A549 (cell line): ENCODE data around the gene MSRB3. TPM values are rescaled to one million over a fixed set of nuclear protein-coding genes. Genes with fewer than 3 reads are reported as not detected.

Experiments
- ATAC-seq, 2 experiments: fragments of 200-7000 bp in 1 of 2; fragments of >200 bp in 1 of 2; cut with Nextera tagmentation in 1 of 2; cut with Tn5 transposase in 1 of 2; 3 replicates each; pipeline versions ENCODE4 v1.8.0 to v1.9.1; 2018 to 2020; ENCODE audit warnings: mild to moderate bottlenecking in 1 of 2, moderate library complexity in 1 of 2
- CTCF ChIA-PET: fragments of 300-600 bp; sonication (Branson Sonifier 250); formaldehyde crosslinking; extraction: SDS; loops from one replicate; lab custom pipeline; 2021; ENCODE audit warnings: antibody characterized with exemption, inconsistent platforms; lab: Yijun Ruan, JAX
- POLR2A ChIA-PET: fragments of 350-600 bp; formaldehyde crosslinking; extraction: SDS; loops from one replicate; lab custom pipeline; 2021; ENCODE audit warnings: antibody characterized with exemption, inconsistent platforms; lab: Yijun Ruan, JAX
- DNase-seq, 2 experiments: peaks; one replicate each; pipeline versions ENCODE4 v3.0.0 to v3.0.0-alpha.2; 2011 to 2016; ENCODE audit warnings: low read depth in 1 of 2, low spot score in 1 of 2
- FAIRE-seq: peaks from 2 replicates; lab custom pipeline; 2011; peaks lifted over from hg19 to GRCh38; lab: Jason Lieb, UNC
- H3K27ac ChIP-seq, 2 experiments: fragments of >200 bp; sonication (Bioruptor Twin); formaldehyde crosslinking; 3 replicates each; pipeline ENCODE4 v1.5.1; 2016 to 2017
- H3K4me1 ChIP-seq: fragments of >200 bp; sonication (Bioruptor Twin); formaldehyde crosslinking; 3 replicates; pipeline ENCODE4 v1.6.1; 2016
- H3K4me2 ChIP-seq: fragments of >200 bp; sonication (Bioruptor Twin); formaldehyde crosslinking; 3 replicates; pipeline ENCODE4 v1.6.1; 2016
- H3K4me3 ChIP-seq: fragments of >200 bp; sonication (Bioruptor Twin); formaldehyde crosslinking; 3 replicates; pipeline ENCODE4 v1.5.1; 2016
- H3K9me3 ChIP-seq: fragments of >200 bp; sonication (Bioruptor Twin); formaldehyde crosslinking; 3 replicates; pipeline ENCODE4 v1.6.1; 2016
- FOSB ChIP-seq: fragments of 250-450 bp; sonication (Bioruptor Pico); IDR thresholded peaks from 2 replicates; pipeline ENCODE4 v1.5.0; 2020; ENCODE audit warnings: mild to moderate bottlenecking, moderate library complexity
- FOSL2 ChIP-seq, 2 experiments: fragments of 450-650 bp in 1 of 2; fragments of >200 bp in 1 of 2; sonication (Bioruptor Twin) in 1 of 2; formaldehyde crosslinking; IDR thresholded peaks; 2 replicates each; pipeline versions ENCODE4 v1.5.0 to v1.6.1; 2016 to 2020; ENCODE audit warnings: mild to moderate bottlenecking in 1 of 2, moderate library complexity in 1 of 2
- HEYL ChIP-seq: fragments of 250-450 bp; sonication (Bioruptor Pico); IDR thresholded peaks from 2 replicates; pipeline ENCODE4 v1.8.0; 2021; ENCODE audit warnings: mild to moderate bottlenecking, moderate library complexity
- JUN ChIP-seq, 2 experiments: fragments of >200 bp; sonication (Bioruptor Twin); formaldehyde crosslinking; IDR thresholded peaks; 2 replicates in 1 of 2; 3 replicates in 1 of 2; pipeline ENCODE4 v1.6.1; 2016 to 2017
- KDM5A ChIP-seq: fragments of 200-600 bp; sonication (generic); IDR thresholded peaks from 2 replicates; pipeline ENCODE4 v1.6.1; 2016; ENCODE audit warnings: antibody characterized with exemption, mild to moderate bottlenecking
- MAFK ChIP-seq: fragments of 450-650 bp; IDR thresholded peaks from 2 replicates; pipeline ENCODE4 v1.6.1; 2014; ENCODE audit not compliant: partially characterized antibody
- MYC ChIP-seq: IDR thresholded peaks from 2 replicates; pipeline ENCODE4 v1.6.1; 2012; ENCODE audit warnings: mild to moderate bottlenecking, inconsistent platforms, low read length, improper control_type of control experiment, borderline replicate concordance
- NPAS2 ChIP-seq: fragments of 250-450 bp; sonication (Bioruptor Pico); IDR thresholded peaks from 2 replicates; pipeline ENCODE4 v1.8.0; 2022; ENCODE audit warnings: mild to moderate bottlenecking, moderate library complexity, borderline replicate concordance
- POLR2AphosphoS2 ChIP-seq: conservative IDR thresholded peaks from 2 replicates; pipeline ENCODE4 v1.6.1; 2012; ENCODE audit warnings: low read length, improper control_type of control experiment, inconsistent platforms
- RAD21 ChIP-seq, 2 experiments: fragments of >200 bp in 1 of 2; sonication (Bioruptor Twin) in 1 of 2; formaldehyde crosslinking in 1 of 2; IDR thresholded peaks in 1 of 2; conservative IDR thresholded peaks in 1 of 2; 2 replicates in 1 of 2; 3 replicates in 1 of 2; pipeline ENCODE4 v1.6.1; 2012 to 2018; ENCODE audit warnings: inconsistent platforms in 1 of 2
- RARB ChIP-seq: fragments of 250-450 bp; sonication (Bioruptor Pico); IDR thresholded peaks from 2 replicates; pipeline ENCODE4 v1.8.0; 2021; ENCODE audit warnings: mild to moderate bottlenecking, moderate library complexity
- RCOR1 ChIP-seq: fragments of 150-350 bp; IDR thresholded peaks from 2 replicates; pipeline ENCODE4 v1.6.1; 2014; ENCODE audit warnings: antibody characterized with exemption, low read length, low read depth
- REST ChIP-seq: fragments of 200-600 bp; sonication (generic); IDR thresholded peaks from 2 replicates; pipeline ENCODE4 v1.6.1; 2016; ENCODE audit warnings: antibody characterized with exemption, mild to moderate bottlenecking, moderate library complexity
- RFX5 ChIP-seq: fragments of 450-650 bp; IDR thresholded peaks from 2 replicates; pipeline ENCODE4 v1.7.1; 2014; ENCODE audit warnings: antibody characterized with exemption, mild to moderate bottlenecking, moderate library complexity
- TFCP2L1 ChIP-seq: fragments of 250-450 bp; sonication (Bioruptor Pico); IDR thresholded peaks from 2 replicates; pipeline ENCODE4 v1.5.0; 2021; ENCODE audit warnings: mild to moderate bottlenecking
- TP53 ChIP-seq: fragments of 250-450 bp; sonication (Bioruptor Pico); IDR thresholded peaks from 2 replicates; pipeline ENCODE4 v1.5.0; 2021; ENCODE audit warnings: mild to moderate bottlenecking, moderate library complexity
- ZFP36 ChIP-seq: fragments of 450-650 bp; IDR thresholded peaks from 2 replicates; pipeline ENCODE4 v1.6.1; 2014; ENCODE audit warnings: borderline replicate concordance; ENCODE audit not compliant: partially characterized antibody
- ZNF302 ChIP-seq: fragments of 250-450 bp; sonication (Bioruptor Pico); IDR thresholded peaks from 2 replicates; pipeline ENCODE4 v1.9.0; 2021; ENCODE audit warnings: inconsistent platforms, mild to moderate bottlenecking, moderate library complexity
- WGBS: methylation state at CpG from one replicate; pipeline ENCODE4 v1.1.6; 2017; ENCODE audit errors: missing lambda C conversion rate; 5-methylcytosine and 5-hydroxymethylcytosine counted together
- polyA plus RNA-seq, 4 experiments: library from polyadenylated mRNA; depleted of rRNA in 3 of 4; stranded (reverse); fragments of >200 nt; fragmentation: RNase III in 1 of 4; extraction: RNeasy Plus Mini Kit Qiagen cat#74134 plus additional on column Dnase treatment in 1 of 4; gene quantifications; 2 replicates in 3 of 4; 3 replicates in 1 of 4; pipeline ENCODE4 v1.2.3, GENCODE V29; 2011 to 2017

MSRB3 gene
- polyA plus RNA-seq, 2 of the 4 experiments (the other 2 are of a cell fraction): 25.2 to 46.1 TPM

GRCh38 chr12:65446901-65447300, 168.4 kb downstream of the MSRB3 start:
- ATAC-seq: no peak
- no peaks in the 10 kb centered on the region for H3K9me3 ChIP-seq
- ChIA-PET POLR2A (no interaction called here), CTCF (no interaction called here)
- no peak overlapping the region for H3K4me3 ChIP-seq
- FAIRE-seq: no peak
- no peak overlapping the region for H3K27ac ChIP-seq
- no peak for DNase-seq
- H3K4me1 ChIP-seq: peaks cover 10% of the 10 kb centered on the region
- TF ChIP-seq JUN (IDR thresholded peaks at IDR 0.05) (no peak), FOSL2 (IDR thresholded peaks at IDR 0.05) (no peak), FOSL2 (CRISPR knock-in tag; IDR thresholded peaks at IDR 0.05) (no peak), RCOR1 (no peak), ZFP36 (no peak), HEYL (CRISPR knock-in tag) (no peak), RFX5 (no peak), NPAS2 (CRISPR knock-in tag) (no peak), POLR2AphosphoS2 (no peak)
- WGBS: 88% methylated on average over 1 of the region's 1 CpG
- no peak overlapping the region for H3K4me2 ChIP-seq

- Histone ChIP-seq H3K27ac (no peak overlapping the region), H3K4me1 (peaks cover 22% of the 10 kb centered on the region), H3K4me3 (no peak overlapping the region), H3K9me3 (no peaks in the 10 kb centered on the region), H3K4me2 (no peak overlapping the region)
- ChIA-PET POLR2A (no interaction called here), CTCF (no interaction called here)
- TF ChIP-seq TFCP2L1 (no peak), MAFK (no peak), REST (no peak), FOSL2 (IDR thresholded peaks at IDR 0.05) (no peak), FOSL2 (CRISPR knock-in tag; IDR thresholded peaks at IDR 0.05) (peak; percentile 40)
- 92% methylated on average over 1 of the region's 1 CpG for WGBS
- no peak for DNase-seq
- ATAC-seq: no peak
- no peak for FAIRE-seq
Observed at GRCh38 chr12:65449400-65449799, 170.9 kb downstream of the MSRB3 start.

- no peak for TF ChIP-seq TP53
- TF ChIP-seq RAD21 (conservative IDR thresholded peaks at IDR 0.05 in 1 of 2, IDR thresholded peaks at IDR 0.05 in 1 of 2): no peak
- TF ChIP-seq RARB (CRISPR knock-in tag): no peak
- TF ChIP-seq TFCP2L1: no peak
- no peak for TF ChIP-seq KDM5A
- no peak for TF ChIP-seq FOSB
- TF ChIP-seq ZNF302 (CRISPR knock-in tag): no peak
- no peak for TF ChIP-seq MYC
- H3K27ac ChIP-seq: no peak overlapping the region
- ChIA-PET POLR2A (no interaction called here), CTCF (no interaction called here)
- peaks cover 22% of the 10 kb centered on the region for H3K4me1 ChIP-seq
- H3K4me3 ChIP-seq: no peak overlapping the region
- DNase-seq (no peak), ATAC-seq (no peak), FAIRE-seq (no peak)
- WGBS: 90% methylated on average over 2 of the region's 2 CpGs
- H3K9me3 ChIP-seq: no peaks in the 10 kb centered on the region
- H3K4me2 ChIP-seq: no peak overlapping the region
Observed at GRCh38 chr12:65450625-65451024, 172.1 kb downstream of the MSRB3 start.
